Bronchial epithelial cell (primary cell): ENCODE data around the gene LCTL. TPM values are rescaled to one million over a fixed set of nuclear protein-coding genes. Genes with fewer than 3 reads are reported as not detected.

Experiments
- DNase-seq: peaks from one replicate; pipeline ENCODE4 v3.0.0-alpha.2; 2010; ENCODE audit warnings: low read depth
- FAIRE-seq: peaks from 2 replicates; lab custom pipeline; 2011; peaks lifted over from hg19 to GRCh38; lab: Jason Lieb, UNC
- H3K27me3 ChIP-seq: 2 replicates; pipeline ENCODE4 v1.5.1; 2011; ENCODE audit warnings: low read length; ENCODE audit not compliant: control insufficient read depth, insufficient read depth
- H3K36me3 ChIP-seq: 2 replicates; pipeline ENCODE4 v1.5.1; 2011; ENCODE audit warnings: low read length; ENCODE audit not compliant: control insufficient read depth, insufficient read depth
- H3K4me3 ChIP-seq: 2 replicates; pipeline ENCODE4 v1.5.1; 2011; ENCODE audit warnings: mild to moderate bottlenecking, low read depth, low read length, control low read depth
- CTCF ChIP-seq: IDR thresholded peaks from 2 replicates; pipeline ENCODE4 v1.5.1; 2011; ENCODE audit warnings: mild to moderate bottlenecking, moderate library complexity, low read length, control low read depth, inconsistent platforms; ENCODE audit not compliant: insufficient read depth, severe bottlenecking
- total RNA-seq: library from RNA; depleted of rRNA; stranded (reverse); fragments of >200 nt; gene quantifications from 2 replicates; pipeline ENCODE4 v1.2.1, GENCODE V29; 2014

Gene LCTL
- total RNA-seq, 1 donor from 2014 or later: 0.26 TPM

DNA sequence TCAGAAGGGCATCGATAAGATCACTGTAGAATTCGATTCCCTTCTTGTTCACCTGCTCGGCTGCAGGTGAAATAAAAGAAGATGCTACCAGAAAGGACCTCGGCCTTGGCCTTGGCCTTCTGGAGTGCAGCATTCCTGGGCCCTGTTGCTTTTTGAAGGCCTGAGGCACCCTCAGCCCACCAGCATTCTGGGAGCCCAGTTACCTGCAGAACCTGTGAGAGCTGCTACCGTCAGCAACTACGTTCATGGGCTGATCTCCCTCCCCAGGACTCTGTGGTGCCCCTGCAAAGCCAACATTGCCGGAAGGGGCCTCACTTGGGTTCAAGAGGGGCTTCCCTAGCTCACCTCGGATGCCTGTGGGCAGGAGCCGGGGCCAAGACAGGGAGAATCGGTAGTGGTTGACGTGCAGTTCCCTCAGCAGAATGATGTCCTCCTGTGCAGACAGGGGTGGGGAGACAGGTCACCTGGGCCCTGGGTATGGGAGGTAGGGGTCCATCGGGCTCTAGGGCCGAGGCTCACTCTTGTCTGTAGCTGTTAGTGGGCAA is 2.2 kb downstream of the LCTL start:
- no peaks in the 10 kb centered on the region for H3K27me3 ChIP-seq
- FAIRE-seq (no peak), DNase-seq (no peak)
- TF ChIP-seq CTCF: no peak
- H3K4me3 ChIP-seq: no peak overlapping the region
- H3K36me3 ChIP-seq: no peaks in the 10 kb centered on the region

- FAIRE-seq: no peak
- DNase-seq: no peak
- H3K27me3 ChIP-seq: no peaks in the 10 kb centered on the region
- TF ChIP-seq CTCF: no peak
- H3K4me3 ChIP-seq: no peak overlapping the region
- H3K36me3 ChIP-seq: no peaks in the 10 kb centered on the region
These were observed 2.7 kb downstream of the LCTL start for GRCh38 chr15:66563126-66563525.

DNA sequence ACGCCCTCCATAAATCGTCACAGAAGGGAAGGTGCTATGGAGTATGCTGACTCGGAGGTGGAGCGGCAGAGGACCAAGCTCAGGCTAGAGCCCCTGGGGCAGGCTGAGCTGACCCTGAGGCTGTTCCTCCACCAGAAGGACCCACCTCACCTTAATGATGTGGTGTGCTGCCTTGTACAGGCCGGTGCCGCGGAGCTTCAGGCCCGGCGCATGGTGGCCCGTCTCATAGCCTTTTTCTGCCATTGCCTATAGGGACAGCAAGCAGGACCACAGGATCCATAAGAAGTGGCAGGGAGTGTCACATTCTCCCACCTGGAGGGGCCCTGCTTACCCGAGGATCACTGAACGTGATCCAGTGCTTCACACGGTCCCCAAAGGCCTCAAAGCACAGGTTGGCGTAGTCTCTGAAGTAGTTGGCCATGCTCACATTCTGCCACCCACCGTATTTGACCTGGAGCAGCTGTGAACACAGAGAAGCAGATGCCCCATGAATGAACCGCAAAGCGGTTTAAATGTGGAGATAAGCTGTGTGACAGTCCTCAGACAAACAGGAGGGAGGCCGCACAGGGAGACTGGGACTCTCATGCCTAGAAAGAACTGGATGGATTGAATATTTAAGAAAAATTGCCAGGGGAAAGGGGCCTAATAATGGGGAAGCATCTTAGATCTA is 4.8 kb downstream of the LCTL start:
- Histone ChIP-seq H3K36me3 (no peaks in the 10 kb centered on the region), H3K27me3 (no peaks in the 10 kb centered on the region), H3K4me3 (no peak overlapping the region)
- FAIRE-seq (no peak), DNase-seq (no peak)
- TF ChIP-seq CTCF: no peak

GRCh38 chr15:66558271-66558670 is 7.5 kb downstream of the LCTL start:
- no peak for FAIRE-seq

DNA sequence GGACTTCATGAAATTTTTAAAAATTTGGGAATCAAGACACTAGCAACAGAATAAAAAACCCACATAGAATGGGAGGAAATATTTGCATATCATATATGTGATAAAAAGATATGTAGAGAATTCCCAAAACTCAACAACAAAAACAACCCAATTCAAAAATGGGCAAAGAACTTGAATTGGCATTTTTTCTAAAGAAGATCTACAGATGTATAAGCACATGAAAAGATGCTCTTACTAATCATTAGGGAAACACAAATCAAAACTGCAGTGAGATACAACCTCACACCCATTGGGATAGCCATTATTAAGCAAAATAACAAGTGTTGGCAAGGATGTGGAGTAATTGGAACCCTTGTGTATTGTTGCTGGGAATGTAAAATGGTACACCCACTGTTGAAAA is 10.1 kb downstream of the LCTL start:
- DNase-seq (no peak), FAIRE-seq (no peak)
- H3K27me3 ChIP-seq: no peaks in the 10 kb centered on the region

More at GRCh38 chr15:66558271-66558670, 7.5 kb downstream of the LCTL start:
- Histone ChIP-seq H3K27me3 (no peaks in the 10 kb centered on the region), H3K4me3 (no peak overlapping the region), H3K36me3 (no peaks in the 10 kb centered on the region)
- no peak for TF ChIP-seq CTCF
- DNase-seq: no peak

More for the DNA sequence above, 10.1 kb downstream of the LCTL start:
- no peak overlapping the region for H3K4me3 ChIP-seq
- H3K36me3 ChIP-seq: no peaks in the 10 kb centered on the region
- no peak for TF ChIP-seq CTCF
